HEK293 (cell line): ENCODE results near the gene CDH11.

ENCODE experiments used
- CTCF ChIA-PET: fragments of 350-600 bp; formaldehyde crosslinking; extraction: SDS; loops from one replicate; lab custom pipeline; 2021; ENCODE audit warnings: antibody characterized with exemption; lab: Yijun Ruan, JAX
- POLR2A ChIA-PET: fragments of 300-600 bp; formaldehyde crosslinking; extraction: SDS; loops from one replicate; lab custom pipeline; 2020; ENCODE audit warnings: antibody characterized with exemption, inconsistent platforms; lab: Yijun Ruan, JAX
- H3K27ac ChIP-seq: fragments of 200-500 bp; sonication (Bioruptor generic); 2 replicates; pipeline ENCODE4 v1.5.1; 2014; ENCODE audit warnings: low read depth, low read length, control low read depth, inconsistent platforms; ENCODE audit errors: extremely low read depth
- H3K36me3 ChIP-seq, 2 experiments: fragments of 200-500 bp in 1 of 2; sonication (Bioruptor generic) in 1 of 2; 1 replicate in 1 of 2; 2 replicates in 1 of 2; pipeline ENCODE4 v1.5.1; 2014 to 2017; ENCODE audit warnings: inconsistent platforms in 2 of 2, low read length in 2 of 2; ENCODE audit not compliant: control insufficient read depth in 2 of 2, insufficient read depth in 1 of 2
- H3K4me1 ChIP-seq: fragments of 200-500 bp; sonication (Bioruptor generic); 2 replicates; pipeline ENCODE4 v1.5.1; 2014; ENCODE audit warnings: mild to moderate bottlenecking, low read length, inconsistent platforms; ENCODE audit not compliant: control insufficient read depth, insufficient read depth
- H3K4me3 ChIP-seq: 2 replicates; pipeline ENCODE4 v1.5.1; 2011; ENCODE audit warnings: low read depth, mild to moderate bottlenecking, control low read depth, low read length, moderate library complexity
- H3K9me3 ChIP-seq: fragments of 200-500 bp; sonication (Bioruptor generic); 2 replicates; pipeline ENCODE4 v1.5.1; 2014; ENCODE audit warnings: low read depth, low read length, inconsistent platforms; ENCODE audit not compliant: control insufficient read depth, insufficient read depth
- ATF2 ChIP-seq: fragments of 450-650 bp; formaldehyde crosslinking; IDR thresholded peaks from 2 replicates; pipeline ENCODE4 v1.5.1; 2016; ENCODE audit warnings: missing biosample characterization, missing genetic modification characterization, low read depth
- GLIS2 ChIP-seq: fragments of 450-650 bp; formaldehyde crosslinking; IDR thresholded peaks from 2 replicates; pipeline ENCODE4 v1.5.1; 2016; ENCODE audit warnings: missing biosample characterization, missing genetic modification characterization
- HOXA7 ChIP-seq: sonication (generic); formaldehyde crosslinking; IDR thresholded peaks from 2 replicates; pipeline ENCODE4 v1.8.1; 2022; ENCODE audit warnings: missing genetic modification reagents, borderline replicate concordance
- KLF10 ChIP-seq: fragments of 450-650 bp; IDR thresholded peaks from 2 replicates; pipeline ENCODE4 v1.5.1; 2018; ENCODE audit warnings: missing biosample characterization, mild to moderate bottlenecking, missing genetic modification characterization
- KLF16 ChIP-seq: fragments of 450-650 bp; formaldehyde crosslinking; IDR thresholded peaks from 2 replicates; pipeline ENCODE4 v1.5.1; 2017; ENCODE audit warnings: missing biosample characterization, missing genetic modification characterization
- KLF7 ChIP-seq: fragments of 450-650 bp; formaldehyde crosslinking; IDR thresholded peaks from 2 replicates; pipeline ENCODE4 v1.5.1; 2016; ENCODE audit warnings: missing biosample characterization, missing genetic modification characterization, borderline replicate concordance
- MYNN ChIP-seq: fragments of 450-650 bp; formaldehyde crosslinking; IDR thresholded peaks from 2 replicates; pipeline ENCODE4 v1.5.1; 2016; ENCODE audit warnings: missing biosample characterization, missing genetic modification characterization, borderline replicate concordance
- ZBTB11 ChIP-seq: fragments of 450-650 bp; formaldehyde crosslinking; conservative IDR thresholded peaks from 2 replicates; pipeline ENCODE4 v1.5.1; 2016; ENCODE audit warnings: low read depth, missing biosample characterization, missing genetic modification characterization
- ZBTB6 ChIP-seq: fragments of 450-650 bp; formaldehyde crosslinking; IDR thresholded peaks from 2 replicates; pipeline ENCODE4 v1.5.1; 2017; ENCODE audit warnings: missing biosample characterization, missing genetic modification characterization
- ZFP41 ChIP-seq: fragments of 450-650 bp; formaldehyde crosslinking; IDR thresholded peaks from 2 replicates; pipeline ENCODE4 v1.5.1; 2016; ENCODE audit warnings: missing biosample characterization, missing genetic modification characterization, borderline replicate concordance
- ZNF292 ChIP-seq: fragments of 450-650 bp; formaldehyde crosslinking; IDR thresholded peaks from 2 replicates; pipeline ENCODE4 v1.5.1; 2016; ENCODE audit warnings: low read depth, missing biosample characterization, missing genetic modification characterization, borderline replicate concordance
- ZNF404 ChIP-seq: fragments of 450-650 bp; formaldehyde crosslinking; IDR thresholded peaks from 2 replicates; pipeline ENCODE4 v1.5.1; 2017; ENCODE audit warnings: missing biosample characterization, missing genetic modification characterization
- ZNF544 ChIP-seq: fragments of 450-650 bp; formaldehyde crosslinking; IDR thresholded peaks from 2 replicates; pipeline ENCODE4 v1.5.0; 2017; ENCODE audit warnings: missing biosample characterization, missing genetic modification characterization
- ZNF555 ChIP-seq: fragments of 450-650 bp; formaldehyde crosslinking; conservative IDR thresholded peaks from 2 replicates; pipeline ENCODE4 v1.5.1; 2017; ENCODE audit warnings: missing biosample characterization, mild to moderate bottlenecking, missing genetic modification characterization, inconsistent platforms
- ZNF561 ChIP-seq: fragments of 450-650 bp; IDR thresholded peaks from 2 replicates; pipeline ENCODE4 v1.5.1; 2018; ENCODE audit warnings: missing biosample characterization, missing genetic modification characterization, borderline replicate concordance
- ZNF626 ChIP-seq: fragments of 450-650 bp; sonication (Bioruptor Pico); formaldehyde crosslinking; IDR thresholded peaks from 2 replicates; pipeline ENCODE4 v1.5.1; 2018; ENCODE audit warnings: missing biosample characterization, missing genetic modification characterization, inconsistent platforms
- ZNF830 ChIP-seq: fragments of 450-650 bp; IDR thresholded peaks from 2 replicates; pipeline ENCODE4 v1.5.0; 2018; ENCODE audit warnings: missing biosample characterization, missing genetic modification characterization, low read depth, mild to moderate bottlenecking, moderate library complexity
- ZNF837 ChIP-seq: fragments of 450-650 bp; formaldehyde crosslinking; IDR thresholded peaks from 2 replicates; pipeline ENCODE4 v1.5.1; 2016; ENCODE audit warnings: missing biosample characterization, missing genetic modification characterization
- ZNF843 ChIP-seq: fragments of 450-650 bp; formaldehyde crosslinking; IDR thresholded peaks from 2 replicates; pipeline ENCODE4 v1.5.1; 2016; ENCODE audit warnings: missing biosample characterization, missing genetic modification characterization

CDH11 gene

DNA sequence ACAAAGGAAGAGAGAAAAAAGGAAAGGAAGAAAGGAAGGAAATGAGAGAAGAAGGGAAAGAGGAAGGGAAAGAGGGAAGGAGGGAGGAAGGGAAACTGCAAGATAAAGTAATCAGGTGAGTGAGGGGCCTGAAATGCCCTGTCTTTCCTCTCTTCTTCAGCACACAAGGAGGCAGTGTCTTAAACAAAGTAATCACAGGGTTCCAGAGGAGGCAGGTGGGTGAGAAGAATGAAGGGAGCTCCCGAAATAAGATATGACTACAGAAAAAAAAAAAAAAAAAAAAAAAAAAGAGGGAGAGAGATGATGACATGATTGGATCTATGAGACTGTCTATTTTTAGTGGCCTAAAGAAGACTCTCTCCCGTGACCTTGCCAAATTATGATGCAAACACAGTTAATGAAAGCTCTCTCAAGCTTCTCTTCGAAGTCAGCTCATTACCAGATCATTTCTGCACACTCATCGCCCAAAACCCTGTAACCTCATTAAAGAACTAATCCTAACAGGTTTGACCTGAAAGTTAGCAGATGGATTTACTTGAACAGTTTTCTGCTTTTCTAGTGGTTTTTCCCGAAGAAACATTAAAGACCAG, 53.6 kb downstream of the CDH11 start:
- POLR2A ChIA-PET, result interaction anchor here (0.6 kb wide), 1 partner anchor 864 kb away, joined by 3 read pairs; no protein-coding TSS in a partner anchor
- Histone ChIP-seq H3K27ac (no peak overlapping the region), H3K36me3 (no peaks in the 10 kb centered on the region), H3K4me3 (no peak overlapping the region), H3K9me3 (no peaks in the 10 kb centered on the region), H3K4me1 (peaks cover 5% of the 10 kb centered on the region; the same call in 1 of the 2 replicates)
- CTCF ChIA-PET, result no interaction called here
- no peak for TF ChIP-seq ZNF544 (tag by site-specific recombination)
- TF ChIP-seq ZBTB6, result no peak
- no peak for TF ChIP-seq ZNF843 (tag by site-specific recombination)
- no peak for TF ChIP-seq ZNF837 (tag by site-specific recombination)
- no peak for TF ChIP-seq ZFP41 (tag by site-specific recombination)
- TF ChIP-seq ZNF404 (tag by site-specific recombination), result no peak
- no peak for TF ChIP-seq ZNF626 (tag by site-specific recombination)
- TF ChIP-seq MYNN (tag by site-specific recombination), result no peak

DNA sequence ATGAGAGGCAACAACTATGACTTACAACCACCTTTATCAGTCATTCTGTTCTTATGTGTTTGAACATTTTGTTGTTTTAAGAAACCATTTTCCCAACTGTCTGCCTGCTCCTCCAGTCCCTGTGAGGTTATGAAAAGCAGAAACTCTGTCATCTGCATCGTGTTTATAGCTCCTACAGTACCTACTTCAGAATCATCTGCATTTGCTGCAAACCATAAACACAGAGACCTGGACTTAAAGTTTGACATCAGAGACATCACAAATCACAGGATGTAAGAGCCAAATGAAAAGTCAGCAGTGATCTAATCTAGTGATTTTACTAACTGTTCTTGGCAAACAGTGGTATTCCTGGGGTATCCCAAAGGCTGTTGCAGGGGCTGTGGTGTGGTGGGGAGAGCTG, 55.2 kb downstream of the CDH11 start:
- no peak overlapping the region for H3K4me3 ChIP-seq
- no peak overlapping the region for H3K27ac ChIP-seq
- H3K9me3 ChIP-seq, result no peaks in the 10 kb centered on the region
- no peak for TF ChIP-seq HOXA7 (CRISPR knock-in tag)
- TF ChIP-seq ZNF555 (tag by site-specific recombination), result no peak
- no peak for TF ChIP-seq ZNF830 (tag by site-specific recombination)
- no peak for TF ChIP-seq ZNF292 (tag by site-specific recombination)
- TF ChIP-seq KLF16 (tag by site-specific recombination), result no peak
- no peak for TF ChIP-seq GLIS2 (tag by site-specific recombination)
- no peak for TF ChIP-seq ATF2 (tag by site-specific recombination)
- TF ChIP-seq ZBTB11 (tag by site-specific recombination), result no peak
- no peak for TF ChIP-seq KLF7 (tag by site-specific recombination)
- no peak for TF ChIP-seq ZNF561 (tag by site-specific recombination)
- TF ChIP-seq KLF10 (tag by site-specific recombination), result no peak
- TF ChIP-seq, all 188 proteins: peak for 0
- ChIA-PET POLR2A (no interaction called here), CTCF (interaction anchor here (0.6 kb wide), 1 partner anchor 1292 kb away, joined by 3 read pairs; no protein-coding TSS in a partner anchor)
- no peaks in the 10 kb centered on the region for H3K36me3 ChIP-seq
- H3K4me1 ChIP-seq, result peaks cover 5% of the 10 kb centered on the region; the same call in 1 of the 2 replicates
